ENCODE results near the gene SCYL3.

DNA sequence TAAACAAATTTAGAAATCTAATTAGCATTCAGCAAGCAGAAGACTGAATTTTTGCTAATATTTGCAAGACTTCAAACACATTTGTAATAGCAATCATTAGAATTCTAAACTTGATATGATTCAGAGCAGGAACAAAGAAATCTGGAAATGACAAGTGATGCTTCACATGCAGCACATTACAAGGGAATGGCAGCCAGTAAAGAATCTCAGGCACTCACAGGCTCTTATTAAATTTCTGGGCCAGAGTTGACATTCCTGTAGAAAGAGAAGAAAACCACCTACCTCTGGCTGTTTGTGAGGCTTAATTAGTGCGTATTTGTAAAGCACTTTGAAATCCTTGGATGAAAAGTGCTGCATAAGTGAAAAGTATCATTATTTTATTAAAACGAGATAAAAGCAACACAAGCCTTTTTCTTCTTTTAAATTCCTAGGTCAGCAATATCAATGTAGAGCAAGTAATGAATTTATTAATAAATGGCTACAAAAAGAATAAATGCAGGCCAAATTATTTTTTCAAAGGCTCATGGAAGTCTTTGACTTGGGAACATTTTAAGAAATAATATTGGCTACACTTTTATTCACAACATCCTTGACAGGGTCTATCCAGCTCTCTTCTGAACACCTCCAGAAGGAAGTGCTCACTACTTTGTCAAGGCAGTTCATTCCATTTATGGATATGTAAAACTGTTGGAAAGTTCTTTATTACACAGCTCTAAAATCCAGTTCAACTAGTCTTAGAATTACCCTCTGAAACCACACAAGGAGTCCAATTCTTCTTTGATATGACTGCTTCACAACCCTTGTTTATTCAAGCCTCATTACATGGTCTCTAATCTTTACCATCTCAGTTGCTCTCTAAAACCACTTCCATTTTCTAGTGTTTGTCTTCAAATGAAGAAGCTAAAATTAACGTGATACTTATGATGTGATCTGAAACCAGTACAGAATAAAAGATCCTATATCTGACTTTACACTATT lies 32.1 kb upstream of the SCYL3 start:
- TF ChIP-seq, protein P1, sequence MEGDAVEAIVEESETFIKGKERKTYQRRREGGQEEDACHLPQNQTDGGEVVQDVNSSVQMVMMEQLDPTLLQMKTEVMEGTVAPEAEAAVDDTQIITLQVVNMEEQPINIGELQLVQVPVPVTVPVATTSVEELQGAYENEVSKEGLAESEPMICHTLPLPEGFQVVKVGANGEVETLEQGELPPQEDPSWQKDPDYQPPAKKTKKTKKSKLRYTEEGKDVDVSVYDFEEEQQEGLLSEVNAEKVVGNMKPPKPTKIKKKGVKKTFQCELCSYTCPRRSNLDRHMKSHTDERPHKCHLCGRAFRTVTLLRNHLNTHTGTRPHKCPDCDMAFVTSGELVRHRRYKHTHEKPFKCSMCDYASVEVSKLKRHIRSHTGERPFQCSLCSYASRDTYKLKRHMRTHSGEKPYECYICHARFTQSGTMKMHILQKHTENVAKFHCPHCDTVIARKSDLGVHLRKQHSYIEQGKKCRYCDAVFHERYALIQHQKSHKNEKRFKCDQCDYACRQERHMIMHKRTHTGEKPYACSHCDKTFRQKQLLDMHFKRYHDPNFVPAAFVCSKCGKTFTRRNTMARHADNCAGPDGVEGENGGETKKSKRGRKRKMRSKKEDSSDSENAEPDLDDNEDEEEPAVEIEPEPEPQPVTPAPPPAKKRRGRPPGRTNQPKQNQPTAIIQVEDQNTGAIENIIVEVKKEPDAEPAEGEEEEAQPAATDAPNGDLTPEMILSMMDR (IDR thresholded peaks at IDR 0.05) = no peak
- TF ChIP-seq POLR2A (IDR thresholded peaks at IDR 0.05) = no peak
